Loucy (cell line): Measurements from ENCODE around the gene GAREM1.

ENCODE experiments used
- H2AFZ ChIP-seq: fragments of 200-600 bp; sonication (generic); 2 replicates; pipeline ENCODE4 v1.6.0; 2016; ENCODE audit warnings: antibody characterized with exemption, mild to moderate bottlenecking, low read length, moderate library complexity
- H3F3A ChIP-seq: fragments of 200-600 bp; 2 replicates; pipeline ENCODE4 v1.6.0; 2016; ENCODE audit warnings: antibody characterized with exemption, low read depth, mild to moderate bottlenecking
- H3K27me3 ChIP-seq: fragments of 200-600 bp; sonication (generic); 2 replicates; pipeline ENCODE4 v1.6.1; 2014; ENCODE audit warnings: low read length, mild to moderate bottlenecking; ENCODE audit not compliant: insufficient read depth, poor library complexity, severe bottlenecking
- H3K36me3 ChIP-seq: fragments of 200-600 bp; sonication (generic); 2 replicates; pipeline ENCODE4 v1.6.1; 2016; ENCODE audit warnings: low read length; ENCODE audit not compliant: insufficient read depth
- H3K4me1 ChIP-seq: fragments of 200-600 bp; sonication (generic); 2 replicates; pipeline ENCODE4 v1.5.1; 2014; ENCODE audit warnings: low read length, mild to moderate bottlenecking; ENCODE audit not compliant: insufficient read depth, poor library complexity, severe bottlenecking
- H3K4me2 ChIP-seq: fragments of 200-600 bp; sonication (generic); 2 replicates; pipeline ENCODE4 v1.6.0; 2014; ENCODE audit warnings: antibody characterized with exemption, low read length, low read depth, mild to moderate bottlenecking; ENCODE audit not compliant: poor library complexity, severe bottlenecking
- H3K4me3 ChIP-seq: fragments of 200-600 bp; sonication (generic); 2 replicates; pipeline ENCODE4 v1.5.1; 2014; ENCODE audit warnings: low read length, mild to moderate bottlenecking, mixed read lengths; ENCODE audit not compliant: poor library complexity, severe bottlenecking
- H3K79me2 ChIP-seq: fragments of 200-600 bp; sonication (generic); 2 replicates; pipeline ENCODE4 v1.6.1; 2014; ENCODE audit warnings: low read length; ENCODE audit not compliant: insufficient read depth
- H3K9ac ChIP-seq: fragments of 200-600 bp; sonication (generic); 2 replicates; pipeline ENCODE4 v1.6.0; 2014; ENCODE audit warnings: mild to moderate bottlenecking, low read depth, low read length, moderate library complexity; ENCODE audit not compliant: poor library complexity, severe bottlenecking
- H3K9me2 ChIP-seq: fragments of 200-600 bp; sonication (generic); replicated peaks from 2 replicates; pipeline ENCODE4 v1.6.1; 2016; ENCODE audit warnings: low read depth, low read length, mixed read lengths
- H3K9me3 ChIP-seq: fragments of 200-600 bp; sonication (generic); 2 replicates; pipeline ENCODE4 v1.6.1; 2014; ENCODE audit warnings: mild to moderate bottlenecking, antibody characterized with exemption, low read length, low read depth; ENCODE audit not compliant: insufficient read depth
- H4K20me1 ChIP-seq: fragments of 200-600 bp; sonication (generic); 2 replicates; pipeline ENCODE4 v1.6.0; 2014; ENCODE audit warnings: antibody characterized with exemption, low read length, mild to moderate bottlenecking; ENCODE audit not compliant: insufficient read depth, poor library complexity, severe bottlenecking
- EZH2phosphoT487 ChIP-seq: fragments of 200-600 bp; IDR thresholded peaks from 2 replicates; pipeline ENCODE4 v1.6.1; 2018; ENCODE audit warnings: antibody characterized with exemption, mild to moderate bottlenecking, moderate library complexity, borderline replicate concordance
- TF ChIP-seq, protein P1 (sequence below): fragments of 200-600 bp; sonication (generic); conservative IDR thresholded peaks from 2 replicates; pipeline ENCODE4 v1.5.1; 2014; ENCODE audit warnings: mild to moderate bottlenecking, antibody characterized with exemption, low read length

The GAREM1 gene

DNA sequence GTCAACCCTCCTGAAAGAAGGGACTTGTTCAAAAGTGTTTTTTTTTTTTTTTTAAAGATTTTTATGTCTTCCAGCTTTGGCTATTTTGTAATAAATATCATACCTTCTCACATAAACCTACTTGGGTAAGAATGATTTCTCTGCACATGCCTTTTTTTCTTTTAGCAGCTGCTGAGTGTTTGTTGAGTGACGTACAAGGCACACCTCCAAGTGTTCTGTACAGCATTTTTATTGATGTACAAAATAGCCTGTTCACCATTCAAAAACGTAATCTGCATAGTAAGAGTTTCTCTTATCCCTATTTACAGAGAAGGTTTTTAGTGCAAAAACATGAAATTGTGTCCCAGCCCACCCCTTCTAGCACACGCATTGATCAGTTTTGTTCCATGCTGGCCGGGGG lies 203.2 kb downstream of the GAREM1 start:
- no peak for TF ChIP-seq EZH2phosphoT487
- Histone ChIP-seq H3K27me3 (no peaks in the 10 kb centered on the region), H3K9me3 (no peaks in the 10 kb centered on the region), H3K4me2 (no peak overlapping the region), H3K9ac (no peak overlapping the region), H4K20me1 (no peaks in the 10 kb centered on the region), H3F3A (no peaks in the 10 kb centered on the region), H3K4me3 (no peak overlapping the region), H2AFZ (no peak overlapping the region), H3K36me3 (no peaks in the 10 kb centered on the region), H3K9me2 (no peaks in the 10 kb centered on the region), H3K79me2 (no peaks in the 10 kb centered on the region), H3K4me1 (no peaks in the 10 kb centered on the region)

DNA sequence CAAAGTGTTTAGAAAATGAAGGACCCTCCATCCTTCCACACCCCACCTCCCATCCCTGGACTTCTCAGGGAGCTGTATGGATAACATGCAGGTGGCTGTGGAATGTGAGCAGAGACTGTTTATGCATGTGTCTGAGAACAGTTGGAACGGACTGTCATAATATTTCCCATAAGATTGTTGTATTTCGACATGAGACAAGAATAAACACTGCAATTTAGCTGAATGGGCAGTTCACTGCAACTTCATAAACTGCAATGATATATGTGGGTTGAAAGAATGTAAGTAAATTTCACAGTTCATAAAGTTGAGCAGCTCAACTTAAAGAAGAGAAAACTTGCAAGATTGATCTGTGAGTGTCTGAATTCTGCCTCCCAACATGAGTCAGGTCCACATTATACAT lies 206.3 kb downstream of the GAREM1 start:
- Histone ChIP-seq H3K9ac (no peak overlapping the region), H3K4me2 (no peak overlapping the region), H3K9me3 (no peaks in the 10 kb centered on the region), H2AFZ (no peak overlapping the region), H4K20me1 (no peaks in the 10 kb centered on the region), H3K27me3 (no peaks in the 10 kb centered on the region), H3K4me3 (no peak overlapping the region), H3F3A (no peaks in the 10 kb centered on the region), H3K4me1 (no peaks in the 10 kb centered on the region), H3K9me2 (no peaks in the 10 kb centered on the region), H3K79me2 (no peaks in the 10 kb centered on the region), H3K36me3 (no peaks in the 10 kb centered on the region)
- TF ChIP-seq, protein P1, sequence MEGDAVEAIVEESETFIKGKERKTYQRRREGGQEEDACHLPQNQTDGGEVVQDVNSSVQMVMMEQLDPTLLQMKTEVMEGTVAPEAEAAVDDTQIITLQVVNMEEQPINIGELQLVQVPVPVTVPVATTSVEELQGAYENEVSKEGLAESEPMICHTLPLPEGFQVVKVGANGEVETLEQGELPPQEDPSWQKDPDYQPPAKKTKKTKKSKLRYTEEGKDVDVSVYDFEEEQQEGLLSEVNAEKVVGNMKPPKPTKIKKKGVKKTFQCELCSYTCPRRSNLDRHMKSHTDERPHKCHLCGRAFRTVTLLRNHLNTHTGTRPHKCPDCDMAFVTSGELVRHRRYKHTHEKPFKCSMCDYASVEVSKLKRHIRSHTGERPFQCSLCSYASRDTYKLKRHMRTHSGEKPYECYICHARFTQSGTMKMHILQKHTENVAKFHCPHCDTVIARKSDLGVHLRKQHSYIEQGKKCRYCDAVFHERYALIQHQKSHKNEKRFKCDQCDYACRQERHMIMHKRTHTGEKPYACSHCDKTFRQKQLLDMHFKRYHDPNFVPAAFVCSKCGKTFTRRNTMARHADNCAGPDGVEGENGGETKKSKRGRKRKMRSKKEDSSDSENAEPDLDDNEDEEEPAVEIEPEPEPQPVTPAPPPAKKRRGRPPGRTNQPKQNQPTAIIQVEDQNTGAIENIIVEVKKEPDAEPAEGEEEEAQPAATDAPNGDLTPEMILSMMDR, result no peak
- no peak for TF ChIP-seq EZH2phosphoT487

DNA sequence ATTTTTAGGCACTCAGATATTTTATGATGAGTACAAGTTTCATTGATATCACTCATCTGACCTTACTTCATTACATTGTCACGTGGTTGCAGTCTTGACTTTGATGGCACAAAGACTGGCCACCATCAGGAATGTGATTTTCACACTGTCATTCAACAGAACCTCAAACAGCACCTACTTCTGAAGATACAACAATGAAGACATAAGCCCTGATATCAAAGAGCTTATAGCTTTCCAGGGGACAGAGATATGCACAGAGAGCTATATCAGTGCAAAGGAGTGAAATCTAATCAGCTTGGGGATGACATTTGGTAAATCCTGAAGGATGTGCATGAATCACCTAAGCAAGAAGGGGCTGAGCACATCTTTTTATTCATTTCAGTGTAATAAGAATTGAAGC lies 208.6 kb downstream of the GAREM1 start:
- H2AFZ ChIP-seq, result no peak overlapping the region
- TF ChIP-seq, protein P1, result no peak
- TF ChIP-seq EZH2phosphoT487, result no peak
- no peak overlapping the region for H3K4me2 ChIP-seq
- H3K79me2 ChIP-seq, result no peaks in the 10 kb centered on the region
- no peaks in the 10 kb centered on the region for H4K20me1 ChIP-seq
- H3F3A ChIP-seq, result no peaks in the 10 kb centered on the region
- H3K9me3 ChIP-seq, result no peaks in the 10 kb centered on the region
- H3K27me3 ChIP-seq, result no peaks in the 10 kb centered on the region
- no peaks in the 10 kb centered on the region for H3K4me1 ChIP-seq
- no peak overlapping the region for H3K4me3 ChIP-seq
- H3K9ac ChIP-seq, result no peak overlapping the region
- no peaks in the 10 kb centered on the region for H3K36me3 ChIP-seq
- H3K9me2 ChIP-seq, result no peaks in the 10 kb centered on the region

DNA sequence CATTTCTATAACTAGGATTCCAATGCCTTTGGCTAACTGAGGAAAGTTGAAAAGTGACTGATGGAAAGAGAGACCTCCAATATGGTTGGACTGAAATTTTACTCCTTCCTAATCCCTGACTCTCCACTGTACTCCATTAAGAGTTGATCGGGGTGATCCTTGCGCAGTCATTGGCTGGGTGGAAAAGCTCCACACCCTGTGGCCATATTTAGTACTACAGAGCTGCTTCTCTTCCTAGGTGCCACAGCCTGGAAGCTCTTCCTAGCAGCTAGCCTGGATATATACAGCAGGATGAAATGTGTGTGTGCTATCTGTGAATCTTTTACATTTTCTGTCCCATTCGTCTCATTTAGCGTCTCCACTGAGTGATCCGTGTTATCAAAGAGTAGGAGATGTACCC lies 209.7 kb downstream of the GAREM1 start:
- H3K4me3 ChIP-seq, result no peak overlapping the region
- no peak overlapping the region for H3K4me2 ChIP-seq
- no peaks in the 10 kb centered on the region for H3K27me3 ChIP-seq
- no peaks in the 10 kb centered on the region for H3K9me2 ChIP-seq
- no peak for TF ChIP-seq EZH2phosphoT487
- TF ChIP-seq, protein P1, result no peak; the same call in 1 of the 2 replicates
- H4K20me1 ChIP-seq, result no peaks in the 10 kb centered on the region
- H3F3A ChIP-seq, result no peaks in the 10 kb centered on the region
- H3K79me2 ChIP-seq, result no peaks in the 10 kb centered on the region
- no peaks in the 10 kb centered on the region for H3K36me3 ChIP-seq
- H2AFZ ChIP-seq, result no peak overlapping the region
- H3K4me1 ChIP-seq, result no peaks in the 10 kb centered on the region
- no peaks in the 10 kb centered on the region for H3K9me3 ChIP-seq
- H3K9ac ChIP-seq, result no peak overlapping the region
